Measurements from ENCODE around the gene NPPA.
A peak's percentile ranks its signal among the peaks of the same experiment; 100 is the strongest.

Gene NPPA

DNA sequence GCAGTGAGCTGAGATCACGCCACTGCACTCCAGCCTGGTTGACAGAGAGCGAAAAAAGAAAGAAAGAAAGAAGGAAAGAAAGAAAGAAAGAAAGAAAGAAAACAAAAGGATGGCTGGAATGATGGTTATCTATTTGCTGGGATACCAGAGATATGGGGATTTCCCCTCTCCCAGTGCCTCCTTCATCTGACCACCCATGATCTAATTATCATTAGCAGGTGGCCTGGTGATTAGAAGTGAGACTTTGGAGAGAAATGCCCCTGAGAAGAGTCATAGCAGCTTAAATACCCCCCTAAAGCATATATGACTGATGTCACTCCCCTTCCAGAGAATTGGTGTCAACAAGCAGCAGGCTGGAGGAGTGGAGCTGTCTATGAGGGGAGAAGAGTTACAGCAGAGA is 12.5 kb upstream of the NPPA start:
- TF ChIP-seq Cebpa-rat (IDR thresholded peaks at IDR 0.05): no peak
- H3K9me3 ChIP-seq: no peaks in the 10 kb centered on the region
- no peaks in the 10 kb centered on the region for H3K36me3 ChIP-seq
- peaks cover 18% of the 10 kb centered on the region for H3K27me3 ChIP-seq
- no peak overlapping the region for H3K4me2 ChIP-seq
- H3K27ac ChIP-seq: no peak overlapping the region
- no peak overlapping the region for H3K9ac ChIP-seq
- peaks cover 32% of the 10 kb centered on the region for H3K4me1 ChIP-seq
- H3K4me3 ChIP-seq: no peak overlapping the region
- peaks cover 27% of the 10 kb centered on the region; the same call in 1 of the 2 replicates for H4K20me1 ChIP-seq

DNA sequence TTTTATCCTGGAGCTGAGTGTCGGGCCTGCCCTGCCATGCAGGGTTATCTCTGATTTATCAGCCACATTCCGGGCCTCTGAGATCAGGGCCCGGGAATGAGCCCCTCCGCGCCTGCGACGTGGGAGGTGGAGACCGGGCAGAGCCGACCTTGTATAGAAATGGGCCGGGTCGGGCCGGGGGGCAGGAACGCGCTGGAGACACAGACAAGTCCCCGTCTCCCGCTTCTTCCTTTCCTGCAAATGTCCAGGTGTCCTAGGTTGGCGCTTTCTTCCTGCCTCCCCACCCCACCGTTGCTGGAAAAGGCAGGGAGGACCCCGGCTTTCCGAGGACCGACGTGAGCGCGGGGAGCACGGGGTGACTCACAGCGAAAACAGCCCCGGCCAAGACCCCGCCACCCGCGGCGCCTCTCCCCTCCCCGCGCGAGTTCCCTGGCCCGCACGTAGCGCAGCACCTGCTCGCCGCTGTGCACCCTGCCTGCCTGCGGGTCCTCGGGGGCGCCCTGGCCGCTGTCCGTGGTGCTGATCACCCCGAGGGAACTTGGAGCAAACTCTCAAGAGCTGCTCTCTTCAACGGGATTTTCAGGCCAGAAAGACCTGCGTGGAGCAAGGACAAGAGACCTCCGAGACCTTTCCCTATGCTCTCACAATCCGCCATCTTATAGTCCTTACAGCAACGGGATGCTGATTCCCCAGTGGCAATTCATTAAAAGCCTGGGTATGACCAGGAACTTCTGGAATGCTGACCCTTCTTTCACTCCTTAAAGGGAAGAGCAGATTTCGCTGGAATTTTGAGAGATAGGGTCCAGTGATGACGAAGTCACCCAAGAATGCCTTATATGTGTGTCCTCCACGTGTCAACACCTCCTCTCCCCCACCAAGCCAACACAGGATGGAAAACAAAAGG is 11.6 kb upstream of the NPPA start:
- H3K9ac ChIP-seq: no peak overlapping the region
- H3K4me1 ChIP-seq: peaks cover 32% of the 10 kb centered on the region
- H3K27ac ChIP-seq: no peak overlapping the region
- peaks cover 27% of the 10 kb centered on the region; the same call in 1 of the 2 replicates for H4K20me1 ChIP-seq
- no peaks in the 10 kb centered on the region for H3K9me3 ChIP-seq
- TF ChIP-seq Cebpa-rat (IDR thresholded peaks at IDR 0.05): no peak
- peaks cover 18% of the 10 kb centered on the region for H3K27me3 ChIP-seq
- peak overlapping the region; percentile 59 for H3K4me2 ChIP-seq
- no peak overlapping the region for H3K4me3 ChIP-seq
- H3K36me3 ChIP-seq: no peaks in the 10 kb centered on the region

DNA sequence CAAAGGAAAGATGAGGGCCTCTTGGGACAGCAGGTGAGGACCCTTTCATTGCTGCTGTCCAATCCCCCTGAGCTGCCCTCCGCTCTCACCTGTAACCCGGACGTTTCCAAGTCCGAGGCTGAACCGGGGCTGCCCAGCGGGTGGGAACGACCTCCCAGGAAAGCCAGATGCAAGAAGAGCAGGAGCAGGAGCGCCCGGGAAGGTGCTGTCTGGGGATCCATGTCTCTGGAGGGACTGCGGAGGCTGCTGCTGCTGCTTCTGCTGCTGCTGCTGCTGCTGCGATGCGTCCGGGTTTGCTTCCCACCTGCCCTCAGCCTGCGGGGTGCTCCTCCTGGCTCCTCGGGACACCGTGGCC is 11.0 kb upstream of the NPPA start, which contains the start of gene NPPB:
NPPB (minus strand) TSS at position 333 of the 355 bp plus-strand sequence; CDS start at position 221, 112 bp downstream.
- TF ChIP-seq Cebpa-rat (IDR thresholded peaks at IDR 0.05): no peak
- Histone ChIP-seq H3K4me3 (no peak within 1 kb of the TSS), H3K27ac (no peak within 1 kb of the TSS), H4K20me1 (peaks cover 27% of the 10 kb centered on the region; the same call in 1 of the 2 replicates), H3K27me3 (peaks cover 18% of the 10 kb centered on the region), H3K9me3 (no peaks in the 10 kb centered on the region), H3K36me3 (no peaks in the 10 kb centered on the region), H3K4me2 (peak within 1 kb of the TSS; percentile 69), H3K9ac (no peak within 1 kb of the TSS), H3K4me1 (peaks cover 28% of the 10 kb centered on the region)

DNA sequence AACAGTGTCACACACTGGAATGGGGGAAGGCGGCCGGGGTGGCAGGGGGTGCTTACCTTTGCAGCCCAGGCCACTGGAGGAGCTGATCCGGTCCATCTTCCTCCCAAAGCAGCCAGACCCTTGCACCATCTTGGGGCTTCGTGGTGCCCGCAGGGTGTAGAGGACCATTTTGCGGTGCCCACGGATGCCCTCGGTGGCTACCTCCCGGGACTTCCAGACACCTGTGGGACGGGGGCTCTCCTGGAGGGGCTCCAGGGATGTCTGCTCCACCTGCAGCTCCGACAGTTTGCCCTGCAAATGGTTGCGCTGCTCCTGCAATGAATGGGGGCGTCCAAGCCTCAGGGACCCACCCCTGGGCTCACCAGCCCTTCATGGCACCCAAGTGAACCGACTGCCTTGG is 10.6 kb upstream of the NPPA start:
- TF ChIP-seq Cebpa-rat (IDR thresholded peaks at IDR 0.05): no peak
- no peak overlapping the region for H3K9ac ChIP-seq
- peak overlapping the region; percentile 69 for H3K4me2 ChIP-seq

DNA sequence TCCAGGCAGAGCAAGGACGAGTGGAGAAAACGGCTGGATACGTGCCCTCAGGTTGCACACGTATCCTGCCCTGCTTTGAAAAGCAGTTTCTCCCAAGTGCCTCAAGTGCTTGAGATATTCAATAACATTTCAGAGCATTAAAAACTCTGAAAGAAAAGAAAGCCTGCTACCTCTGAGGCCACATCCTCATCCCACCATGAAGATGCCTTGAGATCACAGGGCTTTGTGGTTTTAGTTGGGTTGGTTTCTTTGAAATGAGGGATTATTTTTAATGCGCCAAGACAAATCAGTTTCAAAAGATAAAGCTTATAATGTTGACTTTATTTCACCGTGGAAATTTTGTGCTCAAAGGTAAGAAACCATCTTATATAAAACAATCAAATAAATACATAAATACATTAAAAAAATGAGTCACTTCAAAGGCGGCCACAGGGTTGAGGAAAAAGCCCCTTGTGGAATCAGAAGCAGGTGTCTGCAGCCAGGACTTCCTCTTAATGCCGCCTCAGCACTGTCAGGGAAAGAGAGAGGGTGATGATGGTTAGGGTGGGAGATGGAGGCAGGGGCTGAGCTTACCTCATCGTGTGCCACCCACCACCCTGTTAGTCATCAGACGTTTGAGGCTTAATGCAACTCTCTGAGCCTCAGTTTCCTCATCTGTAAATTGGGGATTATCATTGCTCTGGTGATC is 9.7 kb upstream of the NPPA start:
- peaks cover 18% of the 10 kb centered on the region for H3K27me3 ChIP-seq
- H3K9me3 ChIP-seq: no peaks in the 10 kb centered on the region
- no peak overlapping the region for H3K27ac ChIP-seq
- no peak for TF ChIP-seq Cebpa-rat (IDR thresholded peaks at IDR 0.05)
- H3K4me3 ChIP-seq: no peak overlapping the region
- no peaks in the 10 kb centered on the region for H3K36me3 ChIP-seq
- H4K20me1 ChIP-seq: peaks cover 27% of the 10 kb centered on the region; the same call in 1 of the 2 replicates
- no peak overlapping the region for H3K9ac ChIP-seq
- H3K4me1 ChIP-seq: peaks cover 39% of the 10 kb centered on the region
- H3K4me2 ChIP-seq: peak overlapping the region; percentile 69

More for the DNA sequence above, 10.6 kb upstream of the NPPA start:
- Histone ChIP-seq H3K36me3 (no peaks in the 10 kb centered on the region), H3K4me3 (no peak overlapping the region), H3K4me1 (peaks cover 31% of the 10 kb centered on the region), H3K9me3 (no peaks in the 10 kb centered on the region), H3K27me3 (peaks cover 18% of the 10 kb centered on the region), H3K27ac (no peak overlapping the region), H4K20me1 (peaks cover 27% of the 10 kb centered on the region; the same call in 1 of the 2 replicates)

DNA sequence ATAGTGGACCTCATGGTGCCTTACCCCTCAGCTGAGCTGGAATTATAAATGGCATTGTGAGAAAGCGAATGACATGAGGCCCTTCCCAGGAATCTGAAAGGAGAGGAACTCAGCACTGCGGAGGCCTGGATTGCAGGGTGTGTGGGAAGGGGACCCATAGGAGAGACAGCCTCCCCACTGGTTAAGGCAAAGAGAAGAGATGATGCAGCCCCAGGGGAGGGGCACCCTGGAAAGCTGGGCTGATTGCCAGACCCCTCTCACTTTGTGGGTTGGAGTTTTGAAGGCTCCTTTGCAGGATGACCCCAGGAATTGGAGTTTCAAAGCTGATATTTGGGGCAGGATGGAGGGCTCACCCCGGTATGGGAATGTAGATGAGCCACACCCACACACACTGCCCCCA is 9.1 kb upstream of the NPPA start:
- peaks cover 27% of the 10 kb centered on the region; the same call in 1 of the 2 replicates for H4K20me1 ChIP-seq
- H3K27ac ChIP-seq: no peak overlapping the region
- H3K9me3 ChIP-seq: no peaks in the 10 kb centered on the region
- no peak for TF ChIP-seq Cebpa-rat (IDR thresholded peaks at IDR 0.05)
- no peak overlapping the region for H3K9ac ChIP-seq
- H3K27me3 ChIP-seq: peaks cover 18% of the 10 kb centered on the region
- H3K4me2 ChIP-seq: peak overlapping the region; percentile 69
- no peak overlapping the region for H3K4me3 ChIP-seq
- no peaks in the 10 kb centered on the region for H3K36me3 ChIP-seq
- H3K4me1 ChIP-seq: peaks cover 46% of the 10 kb centered on the region

DNA sequence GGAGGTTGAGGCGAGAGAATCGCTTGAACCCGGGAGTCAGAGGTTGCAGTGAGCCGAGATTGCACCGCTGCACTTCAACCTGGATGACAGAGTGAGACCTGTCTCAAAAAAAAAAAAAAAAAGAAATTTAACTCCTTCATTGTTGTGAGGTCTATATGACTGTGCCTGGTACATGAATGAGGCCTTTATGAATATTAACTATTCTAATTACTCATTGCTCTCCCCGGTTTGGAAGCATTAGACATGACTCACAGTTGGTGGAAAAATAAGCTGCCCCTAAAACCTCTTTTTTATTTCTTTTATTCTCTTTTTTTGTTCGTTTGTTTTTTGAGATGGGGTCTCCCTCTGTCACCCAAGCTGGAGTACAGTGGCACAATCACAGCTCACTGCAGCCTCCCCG is 7.8 kb upstream of the NPPA start:
- Histone ChIP-seq H3K4me2 (no peak overlapping the region), H3K4me3 (no peak overlapping the region), H3K36me3 (no peaks in the 10 kb centered on the region), H4K20me1 (peaks cover 27% of the 10 kb centered on the region; the same call in 1 of the 2 replicates), H3K9ac (no peak overlapping the region), H3K27ac (no peak overlapping the region), H3K27me3 (peaks cover 18% of the 10 kb centered on the region), H3K9me3 (no peaks in the 10 kb centered on the region), H3K4me1 (peaks cover 58% of the 10 kb centered on the region)
- TF ChIP-seq Cebpa-rat (IDR thresholded peaks at IDR 0.05): no peak

DNA sequence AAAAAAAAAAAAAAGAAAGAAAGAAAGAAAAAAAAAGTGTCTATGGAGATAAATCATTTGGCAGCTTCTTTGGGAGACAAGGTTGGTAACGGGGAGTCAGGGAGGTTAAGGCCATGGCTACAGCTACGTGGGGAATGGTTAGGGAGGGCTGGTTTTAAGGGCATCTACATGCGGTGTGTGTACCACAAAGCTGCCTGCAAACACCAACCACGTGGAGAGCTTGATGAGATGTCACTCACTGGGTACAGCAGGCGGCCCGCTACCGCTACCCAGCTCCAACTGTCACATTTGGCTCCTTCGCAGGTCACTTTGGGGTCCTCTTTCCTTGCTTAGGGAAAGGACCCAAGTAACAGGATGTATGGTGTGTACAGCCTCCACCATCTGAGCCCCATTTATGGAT is 6.9 kb upstream of the NPPA start:
- H3K9me3 ChIP-seq: no peaks in the 10 kb centered on the region
- H4K20me1 ChIP-seq: peaks cover 24% of the 10 kb centered on the region; the same call in 1 of the 2 replicates
- no peak overlapping the region for H3K4me2 ChIP-seq
- peaks cover 67% of the 10 kb centered on the region for H3K4me1 ChIP-seq
- H3K4me3 ChIP-seq: no peak overlapping the region
- peaks cover 16% of the 10 kb centered on the region for H3K27me3 ChIP-seq
- H3K9ac ChIP-seq: no peak overlapping the region
- TF ChIP-seq Cebpa-rat (IDR thresholded peaks at IDR 0.05): no peak
- no peak overlapping the region for H3K27ac ChIP-seq
- no peaks in the 10 kb centered on the region for H3K36me3 ChIP-seq

DNA sequence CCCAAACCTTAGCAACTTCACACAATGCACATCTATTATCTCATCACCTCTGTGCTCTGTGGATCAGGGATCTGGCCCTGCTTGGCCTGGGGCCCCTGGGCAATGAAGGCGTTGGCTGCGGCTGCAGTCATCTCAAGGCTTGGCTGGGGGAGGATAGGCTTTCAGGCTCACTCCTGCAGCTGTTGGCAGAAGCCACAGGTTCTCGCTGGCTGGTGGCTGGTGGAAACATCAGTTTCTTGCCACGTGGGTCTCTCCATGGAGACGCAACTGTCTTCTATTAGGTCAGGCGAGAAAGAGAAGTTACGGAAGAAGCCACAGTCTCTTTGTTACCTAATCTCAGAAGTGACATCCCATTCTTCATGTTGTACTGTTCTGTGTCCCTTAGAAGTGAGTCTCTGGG is 3.6 kb upstream of the NPPA start:
- peak overlapping the region; percentile 68 for H3K27ac ChIP-seq
- no peak for TF ChIP-seq Cebpa-rat (IDR thresholded peaks at IDR 0.05)
- H3K36me3 ChIP-seq: no peaks in the 10 kb centered on the region
- no peak overlapping the region for H3K4me3 ChIP-seq
- peak overlapping the region; percentile 67 for H3K4me2 ChIP-seq
- no peak overlapping the region for H3K9ac ChIP-seq
- H3K27me3 ChIP-seq: no peaks in the 10 kb centered on the region
- peaks cover 74% of the 10 kb centered on the region for H3K4me1 ChIP-seq
- H4K20me1 ChIP-seq: peaks cover 12% of the 10 kb centered on the region
- H3K9me3 ChIP-seq: no peaks in the 10 kb centered on the region

DNA sequence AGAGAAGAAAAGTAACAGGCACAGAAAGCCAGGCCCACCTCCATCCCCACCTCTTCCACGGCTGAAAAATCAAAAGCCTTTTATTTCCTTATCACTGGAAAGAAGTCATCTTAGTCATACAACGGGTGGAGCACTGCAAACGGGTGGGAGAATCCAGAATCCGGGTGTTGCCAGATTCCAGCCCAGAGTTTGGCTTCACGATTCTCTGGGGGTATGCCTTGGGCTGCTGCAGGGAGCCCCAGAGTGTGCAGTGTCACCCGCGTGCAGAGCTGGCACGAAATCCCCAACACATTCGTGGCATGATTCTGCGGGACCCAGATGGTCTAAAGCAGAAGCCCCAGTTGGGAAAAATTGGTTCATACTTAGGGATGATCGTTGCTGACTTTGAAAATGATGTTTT is 2.6 kb upstream of the NPPA start:
- no peak overlapping the region for H3K9ac ChIP-seq
- peaks cover 12% of the 10 kb centered on the region for H4K20me1 ChIP-seq
- H3K9me3 ChIP-seq: no peaks in the 10 kb centered on the region
- H3K36me3 ChIP-seq: peaks cover 2% of the 10 kb centered on the region
- H3K27ac ChIP-seq: peak overlapping the region; percentile 68
- H3K4me1 ChIP-seq: peaks cover 83% of the 10 kb centered on the region
- H3K4me2 ChIP-seq: peak overlapping the region; percentile 67
- no peak overlapping the region for H3K4me3 ChIP-seq
- no peaks in the 10 kb centered on the region for H3K27me3 ChIP-seq
- no peak for TF ChIP-seq Cebpa-rat (IDR thresholded peaks at IDR 0.05)
